ENCODE data around the gene ARHGAP5. TPM values are rescaled to one million over a fixed set of nuclear protein-coding genes. Genes with fewer than 3 reads are reported as not detected.

Gene ARHGAP5
- total RNA-seq, 2 experiments from 2014 or later, result 8.1 to 20.4 TPM

- ChIA-PET CTCF (ENCODE audit: unreplicated experiment) (no interaction called here), POLR2A (no interaction called here)
- no TSS peak for BruUV-seq (replicated peaks)
- Histone ChIP-seq H2AFZ (ENCODE audit: low read length) (no peak overlapping the region), H4K20me1 (ENCODE audit: insufficient read depth, low read length) (no peaks in the 10 kb centered on the region), H3K9me2 (ENCODE audit: insufficient read depth, low read length) (no peaks in the 10 kb centered on the region), H3K27ac (ENCODE audit: low read depth, low read length, poor library complexity, severe bottlenecking) (no peak overlapping the region), H3K9me3 (ENCODE audit: low read length) (no peaks in the 10 kb centered on the region), H3K4me2 (ENCODE audit: low read length) (no peak overlapping the region), H3K36me3 (ENCODE audit: insufficient read depth, low read length) (no peaks in the 10 kb centered on the region), H3K4me1 (ENCODE audit: insufficient read depth, low read length, poor library complexity, severe bottlenecking) (no peaks in the 10 kb centered on the region), H3K79me2 (ENCODE audit: insufficient read depth, low read depth, low read length) (no peaks in the 10 kb centered on the region), H3K4me3 (ENCODE audit: low read depth, low read length, poor library complexity, severe bottlenecking) (no peak overlapping the region)
- no peak for TF ChIP-seq EZH2phosphoT487 (IDR thresholded peaks at IDR 0.05; ENCODE audit: borderline replicate concordance, low read depth, low read length)
- TF ChIP-seq CTCF (conservative IDR thresholded peaks at IDR 0.05; ENCODE audit: low read length), result no peak
- intact Hi-C loops (cut with micrococcal nuclease; ENCODE audit: unreplicated experiment), result no loop called here
- no peak for DNase-seq (ENCODE audit: low spot score)
Observed at GRCh38 chr14:32064931-32065330, 12.2 kb upstream of the ARHGAP5 start.

- no peak overlapping the region for H3K4me3 ChIP-seq (ENCODE audit: low read depth, low read length, poor library complexity, severe bottlenecking)
- no TSS peak for BruUV-seq (replicated peaks)
- CTCF ChIA-PET (ENCODE audit: unreplicated experiment), result no interaction called here
Observed at GRCh38 chr14:32068708-32069107, 8.4 kb upstream of the ARHGAP5 start.

More at GRCh38 chr14:32068708-32069107, 8.4 kb upstream of the ARHGAP5 start:
- no peak for DNase-seq (ENCODE audit: low spot score)
- Histone ChIP-seq H3K36me3 (ENCODE audit: insufficient read depth, low read length) (no peaks in the 10 kb centered on the region), H3K27ac (ENCODE audit: low read depth, low read length, poor library complexity, severe bottlenecking) (no peak overlapping the region), H2AFZ (ENCODE audit: low read length) (no peak overlapping the region), H3K4me2 (ENCODE audit: low read length) (no peak overlapping the region), H4K20me1 (ENCODE audit: insufficient read depth, low read length) (no peaks in the 10 kb centered on the region), H3K4me1 (ENCODE audit: insufficient read depth, low read length, poor library complexity, severe bottlenecking) (no peaks in the 10 kb centered on the region), H3K79me2 (ENCODE audit: insufficient read depth, low read depth, low read length) (no peaks in the 10 kb centered on the region), H3K9me3 (ENCODE audit: low read length) (no peaks in the 10 kb centered on the region), H3K9me2 (ENCODE audit: insufficient read depth, low read length) (no peaks in the 10 kb centered on the region)
- POLR2A ChIA-PET, result interaction anchor here (1.2 kb wide), 1 partner anchor 8 kb away, joined by 4 read pairs; no protein-coding TSS in a partner anchor
- no peak for TF ChIP-seq EZH2phosphoT487 (IDR thresholded peaks at IDR 0.05; ENCODE audit: borderline replicate concordance, low read depth, low read length)
- TF ChIP-seq CTCF (conservative IDR thresholded peaks at IDR 0.05; ENCODE audit: low read length), result no peak
- intact Hi-C loops (cut with micrococcal nuclease; ENCODE audit: unreplicated experiment), result no loop called here

Data from OCI-LY7 (cell line).